GM06990 (cell line): Measurements from ENCODE around the gene MED13L.

Experiments used
- DNase-seq: peaks from one replicate; pipeline ENCODE4 v3.0.0-alpha.2; 2011; ENCODE audit not compliant: insufficient read length; ENCODE audit errors: extremely low read depth
- H3K27me3 ChIP-seq: replicated peaks from 2 replicates; pipeline ENCODE4 v1.6.0; 2011; ENCODE audit warnings: low read length; ENCODE audit not compliant: control insufficient read depth, insufficient read depth
- H3K36me3 ChIP-seq: 2 replicates; pipeline ENCODE4 v1.5.1; 2011; ENCODE audit warnings: low read length; ENCODE audit not compliant: control insufficient read depth, insufficient read depth
- H3K4me3 ChIP-seq: replicated peaks from 2 replicates; pipeline ENCODE4 v1.5.1; 2011; ENCODE audit warnings: low read depth, mild to moderate bottlenecking, control low read depth, low read length
- CTCF ChIP-seq: IDR thresholded peaks from 2 replicates; pipeline ENCODE4 v1.5.1; 2011; ENCODE audit warnings: low read length, control low read depth, mild to moderate bottlenecking, inconsistent platforms; ENCODE audit not compliant: insufficient read depth, poor library complexity, severe bottlenecking

The MED13L gene

GRCh38 chr12:116297224-116297834 lies 19.8 kb upstream of the MED13L start:
- no peak for DNase-seq
- no peak for TF ChIP-seq CTCF
- Histone ChIP-seq H3K27me3 (no peaks in the 10 kb centered on the region; the same call in none of the 2 replicates), H3K36me3 (no peaks in the 10 kb centered on the region), H3K4me3 (no peak overlapping the region)

- no peak for TF ChIP-seq CTCF
- Histone ChIP-seq H3K4me3 (no peak overlapping the region), H3K36me3 (no peaks in the 10 kb centered on the region), H3K27me3 (no peaks in the 10 kb centered on the region; the same call in none of the 2 replicates)
- no peak for DNase-seq
Measured at GRCh38 chr12:116295327-116296263, 18.1 kb upstream of the MED13L start.

- no peak for DNase-seq
- H3K4me3 ChIP-seq: no peak overlapping the region
- H3K36me3 ChIP-seq: no peaks in the 10 kb centered on the region
- no peaks in the 10 kb centered on the region; the same call in none of the 2 replicates for H3K27me3 ChIP-seq
- no peak for TF ChIP-seq CTCF
Measured at GRCh38 chr12:116294454-116295165, 17.1 kb upstream of the MED13L start.

- H3K27me3 ChIP-seq: peaks cover under 1% of the 10 kb centered on the region
- no peak for DNase-seq
- no peak for TF ChIP-seq CTCF
Measured at GRCh38 chr12:116293687-116294453, 16.4 kb upstream of the MED13L start.

GRCh38 chr12:116291218-116291617 lies 13.7 kb upstream of the MED13L start:
- no peak for DNase-seq
- H3K4me3 ChIP-seq: no peak overlapping the region
- no peak for TF ChIP-seq CTCF
- H3K36me3 ChIP-seq: no peaks in the 10 kb centered on the region
- H3K27me3 ChIP-seq: peaks cover 2% of the 10 kb centered on the region

More at GRCh38 chr12:116293687-116294453, 16.4 kb upstream of the MED13L start:
- H3K36me3 ChIP-seq: no peaks in the 10 kb centered on the region
- H3K4me3 ChIP-seq: no peak overlapping the region
